H1 (cell line): Measurements from ENCODE around the gene GBE1. TPM values are rescaled to one million over a fixed set of nuclear protein-coding genes. Genes with fewer than 3 reads are reported as not detected.

ENCODE experiments used
- CTCF ChIA-PET: fragments of 300-600 bp; sonication (Branson Sonifier 250); formaldehyde crosslinking; loops from one replicate; lab custom pipeline; 2021; ENCODE audit not compliant: partially characterized antibody; lab: Charles Lee
- POLR2A ChIA-PET: fragments of 300-600 bp; sonication (Branson Sonifier 250); formaldehyde crosslinking; loops from one replicate; lab custom pipeline; 2021; ENCODE audit warnings: inconsistent platforms; ENCODE audit not compliant: partially characterized antibody; lab: Charles Lee
- DNase-seq, 2 experiments: peaks; one replicate each; pipeline versions ENCODE4 v3.0.0 to v3.0.0-alpha.2; 2010 to 2022; ENCODE audit warnings: low spot score in 2 of 2, low read depth in 1 of 2, mixed read lengths in 1 of 2
- FAIRE-seq: peaks from 2 replicates; lab custom pipeline; 2011; peaks lifted over from hg19 to GRCh38; lab: Jason Lieb, UNC
- H2AFZ ChIP-seq: 2 replicates; pipeline ENCODE4 v1.8.1; 2012; ENCODE audit warnings: low read length, inconsistent platforms
- H2AK5ac ChIP-seq: 2 replicates; pipeline ENCODE4 v1.6.1; 2013; ENCODE audit warnings: low read depth, low read length
- H2BK120ac ChIP-seq: replicated peaks from 2 replicates; pipeline ENCODE3; 2013; ENCODE audit warnings: low read depth, low read length, inconsistent platforms
- H2BK12ac ChIP-seq: 2 replicates; pipeline ENCODE4 v1.6.1; 2013; ENCODE audit warnings: low read depth, low read length
- H2BK15ac ChIP-seq: 2 replicates; pipeline ENCODE4 v1.6.1; 2013; ENCODE audit warnings: low read length
- H2BK20ac ChIP-seq: 2 replicates; pipeline ENCODE4 v1.6.1; 2013; ENCODE audit warnings: low read length
- H2BK5ac ChIP-seq: 2 replicates; pipeline ENCODE4 v1.6.1; 2013; ENCODE audit warnings: low read depth, low read length
- H3K14ac ChIP-seq: 2 replicates; pipeline ENCODE4 v1.6.1; 2013; ENCODE audit warnings: inconsistent platforms; ENCODE audit not compliant: insufficient read length
- H3K18ac ChIP-seq: 2 replicates; pipeline ENCODE4 v1.6.1; 2013; ENCODE audit warnings: low read length; ENCODE audit errors: extremely low read depth
- H3K23ac ChIP-seq: 2 replicates; pipeline ENCODE4 v1.6.1; 2013; ENCODE audit warnings: inconsistent platforms; ENCODE audit not compliant: insufficient read length
- H3K23me2 ChIP-seq: 2 replicates; pipeline ENCODE4 v1.6.1; 2013; ENCODE audit warnings: low read depth, low read length
- H3K27ac ChIP-seq: 2 replicates; pipeline ENCODE4 v1.6.1; 2011; ENCODE audit warnings: low read depth, low read length, inconsistent platforms
- H3K27me3 ChIP-seq, 4 experiments: replicated peaks in 1 of 4; 1 replicate in 1 of 4; 2 replicates in 3 of 4; pipeline versions ENCODE4 v1.6.1 to v1.8.1; 2011 to 2013; ENCODE audit warnings: low read length in 3 of 4, mild to moderate bottlenecking in 3 of 4, inconsistent platforms in 2 of 4, mixed read lengths in 2 of 4, moderate library complexity in 1 of 4; ENCODE audit not compliant: control insufficient read depth in 3 of 4, insufficient read depth in 3 of 4; ENCODE audit errors: extremely low read depth in 1 of 4
- H3K36me3 ChIP-seq, 4 experiments: 2 replicates each; pipeline versions ENCODE4 v1.6.1 to v1.8.1; 2011 to 2013; ENCODE audit warnings: mild to moderate bottlenecking in 4 of 4, low read length in 3 of 4, moderate library complexity in 2 of 4, control low read depth in 1 of 4, inconsistent platforms in 1 of 4; ENCODE audit not compliant: insufficient read depth in 4 of 4, control insufficient read depth in 2 of 4
- H3K4ac ChIP-seq: replicated peaks from 2 replicates; pipeline ENCODE3; 2013; ENCODE audit warnings: low read length, low read depth, mixed read lengths, inconsistent platforms; ENCODE audit not compliant: insufficient read length
- H3K4me1 ChIP-seq, 4 experiments: replicated peaks in 1 of 4; 1 replicate in 1 of 4; 2 replicates in 3 of 4; pipeline versions ENCODE4 v1.6.1 to v1.8.1; 2011 to 2013; ENCODE audit warnings: low read length in 3 of 4, inconsistent platforms in 2 of 4, mixed read lengths in 1 of 4; ENCODE audit not compliant: insufficient read depth in 4 of 4, control insufficient read depth in 3 of 4
- H3K4me2 ChIP-seq, 2 experiments: 2 replicates each; pipeline versions ENCODE4 v1.6.1 to v1.8.1; 2011 to 2013; ENCODE audit warnings: low read depth in 2 of 2, low read length in 2 of 2, control low read depth in 1 of 2, inconsistent platforms in 1 of 2, mild to moderate bottlenecking in 1 of 2; ENCODE audit not compliant: insufficient read depth in 1 of 2
- H3K4me3 ChIP-seq, 4 experiments: fragments of 200-600, 300-600 bp in 1 of 4; sonication (generic), shearing (Covaris generic), sonication (Bioruptor Twin) in 1 of 4; 2 replicates each; pipeline versions ENCODE4 v1.5.1 to v1.8.1; 2011 to 2016; ENCODE audit warnings: low read length in 4 of 4, low read depth in 3 of 4, control low read depth in 2 of 4, inconsistent platforms in 2 of 4, mild to moderate bottlenecking in 2 of 4, mixed read lengths in 1 of 4, moderate library complexity in 1 of 4; ENCODE audit not compliant: insufficient read depth in 2 of 4; ENCODE audit errors: extremely low read depth in 1 of 4
- H3K56ac ChIP-seq: replicated peaks from 2 replicates; pipeline ENCODE3; 2013; ENCODE audit warnings: low read depth, mild to moderate bottlenecking, mixed read lengths, low read length, inconsistent platforms; ENCODE audit not compliant: insufficient read length
- H3K79me1 ChIP-seq: 2 replicates; pipeline ENCODE4 v1.6.1; 2013; ENCODE audit warnings: low read depth, low read length, control low read depth
- H3K79me2 ChIP-seq, 2 experiments: 2 replicates each; pipeline versions ENCODE4 v1.6.1 to v1.8.1; 2012 to 2013; ENCODE audit warnings: low read length in 2 of 2, mild to moderate bottlenecking in 2 of 2, inconsistent platforms in 1 of 2; ENCODE audit not compliant: insufficient read depth in 2 of 2, control insufficient read depth in 1 of 2
- H3K9ac ChIP-seq, 4 experiments: replicated peaks in 1 of 4; 1 replicate in 1 of 4; 2 replicates in 3 of 4; pipeline versions ENCODE4 v1.6.1 to v1.8.1; 2011 to 2013; ENCODE audit warnings: low read depth in 3 of 4, low read length in 3 of 4, control low read depth in 2 of 4, mild to moderate bottlenecking in 2 of 4, moderate library complexity in 2 of 4, inconsistent platforms in 1 of 4; ENCODE audit errors: extremely low read depth in 1 of 4
- H3K9me3 ChIP-seq, 2 experiments: 2 replicates each; pipeline versions ENCODE4 v1.6.1 to v1.8.1; 2012 to 2013; ENCODE audit warnings: mild to moderate bottlenecking in 2 of 2, moderate library complexity in 2 of 2, control low read depth in 1 of 2, inconsistent platforms in 1 of 2, low read depth in 1 of 2, low read length in 1 of 2, mixed read lengths in 1 of 2; ENCODE audit not compliant: insufficient read depth in 2 of 2
- H4K20me1 ChIP-seq, 2 experiments: replicated peaks in 1 of 2; 2 replicates each; pipeline versions ENCODE3 to v1.8.1; 2011 to 2013; ENCODE audit warnings: inconsistent platforms in 2 of 2, low read length in 2 of 2, mild to moderate bottlenecking in 1 of 2; ENCODE audit not compliant: insufficient read depth in 2 of 2, control insufficient read depth in 1 of 2
- H4K5ac ChIP-seq: 2 replicates; pipeline ENCODE4 v1.6.1; 2013; ENCODE audit warnings: low read length, low read depth, mixed read lengths, inconsistent platforms; ENCODE audit not compliant: insufficient read length
- H4K8ac ChIP-seq: 2 replicates; pipeline ENCODE4 v1.8.0; 2013; ENCODE audit warnings: mild to moderate bottlenecking, moderate library complexity, low read length, inconsistent platforms; ENCODE audit not compliant: insufficient read depth; ENCODE audit errors: extremely low read depth
- H4K91ac ChIP-seq: replicated peaks from 2 replicates; pipeline ENCODE3; 2013; ENCODE audit warnings: low read length, mixed read lengths, inconsistent platforms; ENCODE audit not compliant: insufficient read length
- MAX ChIP-seq: IDR thresholded peaks from 2 replicates; pipeline ENCODE4 v1.6.1; 2012; ENCODE audit warnings: inconsistent platforms
- RNF2 ChIP-seq: fragments of 200-900, 300-1000 bp; sonication (generic); IDR thresholded peaks from 2 replicates; pipeline ENCODE4 v1.7.1; 2016; ENCODE audit warnings: borderline replicate concordance, low read depth, mild to moderate bottlenecking, antibody characterized with exemption, low read length; ENCODE audit not compliant: poor library complexity, severe bottlenecking; ENCODE audit errors: missing control alignments
- SAP30 ChIP-seq: fragments of 300-600 bp; sonication (generic); IDR thresholded peaks from 2 replicates; pipeline ENCODE4 v1.7.1; 2012; ENCODE audit warnings: low read length, moderate library complexity, mild to moderate bottlenecking, inconsistent platforms; ENCODE audit not compliant: insufficient read depth, insufficient replicate concordance
- YY1 ChIP-seq: IDR thresholded peaks from 2 replicates; pipeline ENCODE4 v1.6.1; 2011; ENCODE audit warnings: low read depth, mild to moderate bottlenecking, low read length
- WGBS, 2 experiments: shearing (Covaris generic) in 1 of 2; methylation state at CpG; one replicate each; pipeline versions ENCODE4 v1.1.6 to v1.1.7; 2013 to 2015; ENCODE audit warnings: low lambda C conversion rate in 2 of 2, mixed read lengths in 2 of 2, inconsistent platforms in 1 of 2, low coverage in 1 of 2, missing lambda C conversion rate in 1 of 2; ENCODE audit not compliant: insufficient replicate concordance in 2 of 2, insufficient coverage in 1 of 2, insufficient read length in 1 of 2; ENCODE audit errors: extremely low coverage in 1 of 2, missing lambda C conversion rate in 1 of 2; 5-methylcytosine and 5-hydroxymethylcytosine counted together
- polyA plus RNA-seq, 7 experiments: library from polyadenylated mRNA; depleted of rRNA in 3 of 7; stranded (reverse) in 5 of 7; unstranded in 2 of 7; fragments of >200 nt in 5 of 7; fragments of 200-250 nt in 2 of 7; gene quantifications; 1 replicate in 5 of 7; 2 replicates in 1 of 7; 4 replicates in 1 of 7; pipeline versions ENCODE4 v1.2.1 to v1.2.3, GENCODE V29; 2011 to 2013; ENCODE audit warnings: missing spikeins in 2 of 7, mixed read lengths in 2 of 7
- total RNA-seq: library from RNA; stranded (reverse); fragmentation: NEBNext Ultra II Directional; extraction: Animal tissue kit (Norgen Biotek cat#: 25700); gene quantifications from 2 replicates; pipeline ENCODE4 v1.2.1, GENCODE V29; 2021

GBE1 gene
- total and polyA plus RNA-seq, 2 of the 8 experiments (the other 6 are each of a cell fraction or from before 2014, with no cell fraction given): 3.3 to 7.3 TPM

DNA sequence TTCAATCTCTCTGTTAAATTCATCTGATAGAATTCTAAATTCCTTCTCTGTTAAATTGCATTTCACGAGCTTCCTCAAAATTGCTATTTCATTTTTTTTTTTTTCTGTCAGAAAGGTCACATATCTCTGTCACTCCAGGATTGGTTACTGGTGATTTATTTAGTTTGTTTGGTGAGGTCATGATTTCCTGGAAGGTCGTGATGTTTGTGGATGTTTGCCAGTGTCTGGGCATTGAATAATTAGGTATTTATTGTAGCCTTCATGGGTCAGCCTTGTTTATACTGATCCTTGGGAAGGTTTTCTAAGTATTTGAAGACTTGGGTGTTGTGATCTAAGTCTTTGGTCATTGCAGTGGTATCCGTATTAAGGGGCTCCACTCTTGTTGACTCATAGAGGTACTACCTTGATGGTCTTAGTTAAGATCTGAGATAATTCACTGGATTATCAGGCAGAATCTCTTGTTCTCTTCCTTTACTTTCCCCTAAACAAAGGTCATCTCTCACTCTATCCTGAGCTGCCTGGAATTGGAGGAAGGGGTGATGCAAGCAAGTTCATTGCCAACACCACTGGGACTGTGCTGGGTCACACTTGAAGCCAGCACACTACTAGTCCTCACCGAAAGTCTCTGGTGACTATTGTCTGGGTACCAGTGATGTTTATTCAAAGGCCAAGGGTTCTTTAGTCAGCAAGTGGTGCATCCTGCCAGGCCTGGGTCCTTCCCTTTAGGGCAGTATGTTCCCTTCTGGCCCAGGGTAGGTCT, 231.1 kb downstream of the GBE1 start:
- no peak for DNase-seq
- Histone ChIP-seq H2BK5ac (no peak overlapping the region), H4K5ac (no peak overlapping the region), H3K79me2 (no peaks in the 10 kb centered on the region), H3K27ac (no peak overlapping the region), H2AFZ (no peak overlapping the region), H3K36me3 (no peaks in the 10 kb centered on the region), H3K18ac (no peak overlapping the region), H3K23ac (no peak overlapping the region), H3K79me1 (no peaks in the 10 kb centered on the region), H2BK120ac (no peak overlapping the region), H2AK5ac (no peak overlapping the region), H3K27me3 (no peaks in the 10 kb centered on the region), H2BK12ac (no peak overlapping the region), H3K56ac (no peak overlapping the region), H3K4ac (no peak overlapping the region), H2BK15ac (no peak overlapping the region), H4K20me1 (no peaks in the 10 kb centered on the region), H4K8ac (no peak overlapping the region), H3K23me2 (no peaks in the 10 kb centered on the region), H3K4me1 (no peaks in the 10 kb centered on the region), H3K9me3 (no peaks in the 10 kb centered on the region), H2BK20ac (no peak overlapping the region), H3K4me2 (no peak overlapping the region), H3K4me3 (no peak overlapping the region), H3K14ac (no peak overlapping the region), H4K91ac (no peak overlapping the region), H3K9ac (no peak overlapping the region)
- 92% methylated on average over 4 of the region's 4 CpGs; no CpG with 5 or more reads in 1 of the 2 experiments for WGBS, 2 experiments
- ChIA-PET CTCF (interaction anchor here (1.1 kb wide), 1 partner anchor 114 kb away, joined by 4 read pairs; no protein-coding TSS in a partner anchor), POLR2A (no interaction called here)
- FAIRE-seq: no peak
- no peak for TF ChIP-seq SAP30
- no peak for TF ChIP-seq YY1
- TF ChIP-seq RNF2: no peak
- no peak for TF ChIP-seq MAX
